CD4-positive, alpha-beta T cell (primary cell): ENCODE results near the gene PTPRM. TPM values are rescaled to one million over a fixed set of nuclear protein-coding genes. Genes with fewer than 3 reads are reported as not detected.

Experiments used
- ATAC-seq: fragments of 200-7000 bp; cut with Tn5 transposase; one replicate; pipeline ENCODE4 v1.10.0; 2022; ENCODE audit warnings: mild to moderate bottlenecking; ENCODE audit not compliant: poor library complexity
- CTCF ChIA-PET: fragments of 350-600 bp; sonication (Branson Sonifier 250); formaldehyde crosslinking; loops from one replicate; lab custom pipeline; 2021; ENCODE audit warnings: antibody characterized with exemption, inconsistent platforms; lab: Charles Lee
- POLR2A ChIA-PET: fragments of 350-600 bp; sonication (Branson Sonifier 250); formaldehyde crosslinking; loops from one replicate; lab custom pipeline; 2021; ENCODE audit warnings: antibody characterized with exemption, inconsistent platforms; lab: Charles Lee
- DNase-seq, 14 experiments: peaks; one replicate each; pipeline ENCODE4 v3.0.0-alpha.2; 2013 to 2020; ENCODE audit warnings: mixed read lengths in 2 of 14
- H3K27ac ChIP-seq, 2 donors: one replicate each; pipeline versions ENCODE4 v1.5.1 to v1.7.0; 2013; ENCODE audit warnings: low read length in 2 of 2, low read depth in 1 of 2, mild to moderate bottlenecking in 1 of 2
- H3K27me3 ChIP-seq, 2 experiments: 1 replicate in 1 of 2; 2 replicates in 1 of 2; pipeline versions ENCODE4 v1.6.1 to v1.7.0; 2013; ENCODE audit warnings: low read length in 2 of 2, control low read depth in 1 of 2, mild to moderate bottlenecking in 1 of 2, moderate library complexity in 1 of 2; ENCODE audit not compliant: insufficient read depth in 2 of 2, control insufficient read depth in 1 of 2
- H3K36me3 ChIP-seq: one replicate; pipeline ENCODE4 v1.6.1; 2013; ENCODE audit warnings: low read length, control low read depth; ENCODE audit not compliant: insufficient read depth
- H3K4me1 ChIP-seq: one replicate; pipeline ENCODE4 v1.6.1; 2013; ENCODE audit warnings: low read length, control low read depth; ENCODE audit not compliant: insufficient read depth
- H3K4me3 ChIP-seq: one replicate; pipeline ENCODE4 v1.5.1; 2013; ENCODE audit warnings: mild to moderate bottlenecking, low read length, moderate library complexity
- H3K9me3 ChIP-seq, 2 experiments: 1 replicate in 1 of 2; 2 replicates in 1 of 2; pipeline versions ENCODE4 v1.6.1 to v1.7.0; 2013; ENCODE audit warnings: low read length in 2 of 2, mild to moderate bottlenecking in 2 of 2, control low read depth in 1 of 2, moderate library complexity in 1 of 2; ENCODE audit not compliant: control insufficient read depth in 1 of 2, insufficient read depth in 1 of 2
- H3K27ac Mint-ChIP-seq: one replicate; pipeline ENCODE4 v1.8.0; 2020; ENCODE audit warnings: mixed read lengths
- H3K27me3 Mint-ChIP-seq: one replicate; pipeline ENCODE4 v1.8.0; 2021; ENCODE audit warnings: mixed read lengths
- H3K36me3 Mint-ChIP-seq: one replicate; pipeline ENCODE4 v1.8.0; 2021; ENCODE audit warnings: low read depth, mixed read lengths
- H3K4me1 Mint-ChIP-seq: one replicate; pipeline ENCODE4 v1.8.0; 2021; ENCODE audit warnings: low read depth, mixed read lengths
- H3K4me3 Mint-ChIP-seq: one replicate; pipeline ENCODE4 v1.8.0; 2020; ENCODE audit warnings: mild to moderate bottlenecking, mixed read lengths
- H3K9me3 Mint-ChIP-seq: one replicate; pipeline ENCODE4 v1.8.0; 2020; ENCODE audit warnings: mixed read lengths
- intact Hi-C, 2 experiments: fragments of 100-400 bp; cut with DNase I in 1 of 2; cut with micrococcal nuclease in 1 of 2; formaldehyde crosslinking; loops; one replicate each; pipeline versions ENCODE4 v1.15.1 to v1.9.0; 2023 to 2025; cut with DNase I, micrococcal nuclease
- total RNA-seq, 174 experiments: library from RNA in 2 of 174; stranded (reverse) in 2 of 174; gene quantifications; one replicate each; pipeline ENCODE4 v1.2.3 and lab custom pipeline; 2021 to 2026
- TF ChIP-seq, protein P1 (sequence below): fragments of 200-600 bp; IDR thresholded peaks from one replicate; pipeline ENCODE4 v1.8.0; 2022; ENCODE audit warnings: antibody characterized with exemption, mild to moderate bottlenecking

The PTPRM gene
- total RNA-seq, 2 experiments from 2014 or later, result 21.7 to 21.9 TPM

DNA sequence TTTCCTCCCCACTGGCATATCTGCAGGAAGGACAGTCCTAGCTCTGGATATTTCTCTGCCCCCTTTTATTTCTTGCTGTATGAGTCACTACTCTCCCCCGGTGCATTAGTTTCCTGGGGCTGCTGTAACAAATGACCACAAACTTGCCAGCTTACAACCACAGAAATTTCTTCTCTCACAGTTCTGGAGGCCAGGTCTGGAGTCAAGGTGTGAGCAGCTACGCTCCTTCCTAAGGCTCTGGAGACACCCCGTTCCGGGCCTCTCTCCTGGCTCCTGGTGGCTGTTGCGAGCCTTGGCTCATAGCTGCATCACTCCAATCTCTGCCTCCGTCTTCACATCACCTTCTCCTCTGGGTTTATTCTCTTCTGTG lies 34.1 kb downstream of the PTPRM start:
- CTCF ChIA-PET, result no interaction called here
- DNase-seq (peak in 2 of 14 experiments; percentile 1 to 7), ATAC-seq (no peak)
- Histone ChIP-seq H3K4me3 (no peak overlapping the region), H3K27me3 (no peaks in the 10 kb centered on the region), H3K4me1 (no peaks in the 10 kb centered on the region), H3K9me3 (peaks cover 0 to 4% of the 10 kb centered on the region in 2 experiments), H3K36me3 (no peaks in the 10 kb centered on the region), H3K27ac (no peak overlapping the region)
- H3K27me3 Mint-ChIP-seq, result no peaks in the 10 kb centered on the region
- POLR2A ChIA-PET, result no interaction called here
- no peaks in the 10 kb centered on the region for H3K4me1 Mint-ChIP-seq
- TF ChIP-seq, protein P1, sequence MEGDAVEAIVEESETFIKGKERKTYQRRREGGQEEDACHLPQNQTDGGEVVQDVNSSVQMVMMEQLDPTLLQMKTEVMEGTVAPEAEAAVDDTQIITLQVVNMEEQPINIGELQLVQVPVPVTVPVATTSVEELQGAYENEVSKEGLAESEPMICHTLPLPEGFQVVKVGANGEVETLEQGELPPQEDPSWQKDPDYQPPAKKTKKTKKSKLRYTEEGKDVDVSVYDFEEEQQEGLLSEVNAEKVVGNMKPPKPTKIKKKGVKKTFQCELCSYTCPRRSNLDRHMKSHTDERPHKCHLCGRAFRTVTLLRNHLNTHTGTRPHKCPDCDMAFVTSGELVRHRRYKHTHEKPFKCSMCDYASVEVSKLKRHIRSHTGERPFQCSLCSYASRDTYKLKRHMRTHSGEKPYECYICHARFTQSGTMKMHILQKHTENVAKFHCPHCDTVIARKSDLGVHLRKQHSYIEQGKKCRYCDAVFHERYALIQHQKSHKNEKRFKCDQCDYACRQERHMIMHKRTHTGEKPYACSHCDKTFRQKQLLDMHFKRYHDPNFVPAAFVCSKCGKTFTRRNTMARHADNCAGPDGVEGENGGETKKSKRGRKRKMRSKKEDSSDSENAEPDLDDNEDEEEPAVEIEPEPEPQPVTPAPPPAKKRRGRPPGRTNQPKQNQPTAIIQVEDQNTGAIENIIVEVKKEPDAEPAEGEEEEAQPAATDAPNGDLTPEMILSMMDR, result no peak
- H3K4me3 Mint-ChIP-seq, result no peak overlapping the region
- H3K36me3 Mint-ChIP-seq, result no peaks in the 10 kb centered on the region
- no peaks in the 10 kb centered on the region for H3K9me3 Mint-ChIP-seq
- intact Hi-C loops, result no loop called here
- H3K27ac Mint-ChIP-seq, result no peak overlapping the region

DNA sequence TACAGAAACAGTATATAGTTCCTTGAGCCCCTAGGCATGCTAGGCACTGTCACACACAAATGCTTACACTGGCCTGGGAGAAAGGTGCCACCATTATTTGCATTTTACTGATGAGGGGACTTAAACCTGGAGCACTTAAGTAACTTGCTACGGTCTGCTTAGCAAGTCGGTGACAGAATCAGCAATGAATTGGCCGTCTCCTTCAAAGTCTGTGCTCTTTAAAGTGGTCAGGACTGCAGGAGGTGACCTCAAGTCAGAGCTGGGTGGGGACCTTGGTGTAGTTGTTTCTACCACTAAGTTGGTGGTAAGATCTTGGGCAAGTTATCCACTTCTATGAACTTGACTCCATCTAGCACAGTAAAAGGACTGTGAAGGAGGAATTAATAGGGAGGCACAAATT lies 34.8 kb downstream of the PTPRM start:
- Mint-ChIP-seq H3K27ac (no peak overlapping the region), H3K4me3 (no peak overlapping the region)

DNA sequence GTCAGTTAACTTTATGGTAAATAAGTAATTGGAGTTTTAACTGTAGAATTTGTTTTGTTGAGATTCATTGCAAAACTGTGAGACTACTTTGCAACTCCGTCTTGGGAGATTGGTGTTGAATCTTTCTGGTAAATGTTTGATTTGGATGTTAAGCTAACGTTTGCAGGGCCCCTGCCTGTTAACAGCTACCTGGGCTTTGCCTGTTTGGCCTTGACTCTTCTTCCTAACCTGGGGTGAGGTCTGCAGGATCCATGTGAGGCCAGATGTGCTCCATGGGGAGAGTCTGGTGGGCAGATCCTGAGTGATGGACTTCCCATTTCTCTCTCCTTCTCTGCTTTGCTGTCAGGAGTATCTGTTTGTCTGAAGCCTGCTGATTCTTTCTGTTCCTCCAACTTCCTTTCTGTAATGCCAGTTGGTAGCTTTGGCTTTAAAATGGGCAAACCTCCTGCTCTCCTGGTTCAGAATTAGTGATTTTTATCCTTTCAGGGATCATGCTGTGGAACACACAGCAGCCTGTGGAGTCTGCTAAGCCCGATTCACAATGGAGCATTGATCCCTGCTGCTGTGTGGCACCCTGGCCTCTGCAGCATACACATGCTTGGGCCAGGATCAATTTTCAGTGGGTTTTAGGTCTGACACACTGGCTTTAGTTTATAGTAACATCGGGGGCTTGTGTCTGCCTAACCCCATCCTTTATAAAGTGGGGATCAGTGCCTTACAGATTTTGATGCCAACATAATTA lies 36.3 kb downstream of the PTPRM start:
- H3K36me3 ChIP-seq, result no peaks in the 10 kb centered on the region
- CTCF ChIA-PET, result no interaction called here
- peaks cover 0 to 4% of the 10 kb centered on the region in 2 experiments for H3K9me3 ChIP-seq
- Mint-ChIP-seq H3K27me3 (no peaks in the 10 kb centered on the region), H3K4me1 (no peaks in the 10 kb centered on the region), H3K36me3 (no peaks in the 10 kb centered on the region), H3K9me3 (no peaks in the 10 kb centered on the region), H3K4me3 (no peak overlapping the region), H3K27ac (no peak overlapping the region)
- no peaks in the 10 kb centered on the region for H3K4me1 ChIP-seq
- intact Hi-C loops, result no loop called here
- H3K27ac ChIP-seq, result no peak overlapping the region
- H3K27me3 ChIP-seq, result no peaks in the 10 kb centered on the region
- ATAC-seq (no peak), DNase-seq (no peak)
- TF ChIP-seq, protein P1, result no peak
- POLR2A ChIA-PET, result no interaction called here
- H3K4me3 ChIP-seq, result no peak overlapping the region

More for the DNA sequence above, 34.8 kb downstream of the PTPRM start:
- Histone ChIP-seq H3K27ac (no peak overlapping the region), H3K4me1 (no peaks in the 10 kb centered on the region), H3K27me3 (no peaks in the 10 kb centered on the region), H3K36me3 (no peaks in the 10 kb centered on the region), H3K9me3 (peaks cover 0 to 4% of the 10 kb centered on the region in 2 experiments), H3K4me3 (no peak overlapping the region)
- POLR2A ChIA-PET, result no interaction called here
- no peaks in the 10 kb centered on the region for H3K36me3 Mint-ChIP-seq
- no peaks in the 10 kb centered on the region for H3K9me3 Mint-ChIP-seq
- H3K27me3 Mint-ChIP-seq, result no peaks in the 10 kb centered on the region
- intact Hi-C loops, result no loop called here
- DNase-seq, result no peak
- no peaks in the 10 kb centered on the region for H3K4me1 Mint-ChIP-seq
- CTCF ChIA-PET, result no interaction called here
- ATAC-seq, result no peak
- TF ChIP-seq, protein P1, result no peak
